WTC11 (cell line): ENCODE results near the gene FOXB2. TPM values are rescaled to one million over a fixed set of nuclear protein-coding genes. Genes with fewer than 3 reads are reported as not detected.

Source experiments
- CBFB ChIP-seq: sonication (generic); formaldehyde crosslinking; IDR thresholded peaks from 2 replicates; pipeline ENCODE4 v1.8.1; 2022; ENCODE audit warnings: mild to moderate bottlenecking, low read depth, missing genetic modification reagents
- FOXP1 ChIP-seq: sonication (generic); formaldehyde crosslinking; IDR thresholded peaks from 2 replicates; pipeline ENCODE4 v1.8.0; 2022; ENCODE audit warnings: missing genetic modification reagents, mild to moderate bottlenecking, moderate library complexity, borderline replicate concordance
- GABPB1 ChIP-seq: sonication (generic); formaldehyde crosslinking; IDR thresholded peaks from 2 replicates; pipeline ENCODE4 v1.8.1; 2023; ENCODE audit warnings: mild to moderate bottlenecking, missing genetic modification reagents
- GTF2I ChIP-seq: fragments of 250-450 bp; sonication (Bioruptor Pico); conservative IDR thresholded peaks from 2 replicates; pipeline ENCODE4 v1.4.0; 2021; ENCODE audit warnings: mild to moderate bottlenecking
- HMGA2 ChIP-seq: fragments of 250-450 bp; sonication (Bioruptor Pico); IDR thresholded peaks from 2 replicates; pipeline ENCODE4 v1.4.0; 2021; ENCODE audit warnings: mild to moderate bottlenecking, moderate library complexity
- IRF2 ChIP-seq: sonication (generic); formaldehyde crosslinking; IDR thresholded peaks from 2 replicates; pipeline ENCODE4 v1.8.0; 2022; ENCODE audit warnings: low read depth, missing genetic modification reagents, borderline replicate concordance
- NFE2L1 ChIP-seq: sonication (generic); formaldehyde crosslinking; IDR thresholded peaks from 2 replicates; pipeline ENCODE4 v1.8.1; 2023; ENCODE audit warnings: missing genetic modification reagents
- NR2C2 ChIP-seq: sonication (generic); formaldehyde crosslinking; IDR thresholded peaks from 2 replicates; pipeline ENCODE4 v1.8.0; 2022; ENCODE audit warnings: mild to moderate bottlenecking, missing genetic modification reagents
- RELA ChIP-seq: sonication (generic); formaldehyde crosslinking; IDR thresholded peaks from 2 replicates; pipeline ENCODE4 v1.8.1; 2022; ENCODE audit warnings: missing genetic modification reagents, mild to moderate bottlenecking, borderline replicate concordance
- SP1 ChIP-seq: sonication (generic); formaldehyde crosslinking; conservative IDR thresholded peaks from 2 replicates; pipeline ENCODE4 v1.8.1; 2022; ENCODE audit warnings: missing genetic modification reagents
- TCF7 ChIP-seq: sonication (generic); formaldehyde crosslinking; IDR thresholded peaks from 2 replicates; pipeline ENCODE4 v1.8.0; 2022; ENCODE audit warnings: mild to moderate bottlenecking, low read depth, missing genetic modification reagents, moderate library complexity
- TEAD1 ChIP-seq: sonication (generic); formaldehyde crosslinking; IDR thresholded peaks from 2 replicates; pipeline ENCODE4 v1.8.0; 2022; ENCODE audit warnings: mild to moderate bottlenecking, missing genetic modification reagents
- TEAD4 ChIP-seq: sonication (generic); formaldehyde crosslinking; IDR thresholded peaks from 2 replicates; pipeline ENCODE4 v1.8.0; 2022; ENCODE audit warnings: mild to moderate bottlenecking, missing genetic modification reagents
- ZNF138 ChIP-seq: sonication (generic); formaldehyde crosslinking; conservative IDR thresholded peaks from 2 replicates; pipeline ENCODE4 v1.8.1; 2022; ENCODE audit warnings: mild to moderate bottlenecking, moderate library complexity, missing genetic modification reagents
- ZNF317 ChIP-seq: sonication (generic); formaldehyde crosslinking; IDR thresholded peaks from 2 replicates; pipeline ENCODE4 v1.8.1; 2023; ENCODE audit warnings: low read depth, mild to moderate bottlenecking, moderate library complexity, missing genetic modification reagents, borderline replicate concordance
- ZNF416 ChIP-seq: fragments of 250-450 bp; sonication (Bioruptor Pico); IDR thresholded peaks from 2 replicates; pipeline ENCODE4 v1.9.0; 2021; ENCODE audit warnings: mild to moderate bottlenecking, inconsistent platforms
- total RNA-seq: library from RNA; stranded (reverse); gene quantifications from 3 replicates; pipeline ENCODE4 v1.2.3, GENCODE V29; 2021
- TF ChIP-seq, protein P1 (sequence below): fragments of 250-450 bp; sonication (Bioruptor Pico); IDR thresholded peaks from 2 replicates; pipeline ENCODE4 v1.9.0; 2021; ENCODE audit warnings: moderate library complexity, mild to moderate bottlenecking, inconsistent platforms, borderline replicate concordance
- TF ChIP-seq, protein P2 (sequence below): sonication (generic); formaldehyde crosslinking; IDR thresholded peaks from 2 replicates; pipeline ENCODE4 v1.8.0; 2022; ENCODE audit warnings: mild to moderate bottlenecking, missing genetic modification reagents
- TF ChIP-seq, protein P3 (sequence below): sonication (generic); formaldehyde crosslinking; IDR thresholded peaks from 2 replicates; pipeline ENCODE4 v1.8.0; 2023; ENCODE audit warnings: missing genetic modification reagents, mild to moderate bottlenecking, borderline replicate concordance
- TF ChIP-seq, protein P4 (sequence below): sonication (generic); formaldehyde crosslinking; IDR thresholded peaks from 2 replicates; pipeline ENCODE4 v1.8.1; 2022; ENCODE audit warnings: mild to moderate bottlenecking, moderate library complexity, missing genetic modification reagents
- TF ChIP-seq, protein P5 (sequence below): sonication (generic); formaldehyde crosslinking; conservative IDR thresholded peaks from 2 replicates; pipeline ENCODE4 v1.8.1; 2022; ENCODE audit warnings: mild to moderate bottlenecking, missing genetic modification reagents
- TF ChIP-seq, protein P6 (sequence below): sonication (generic); formaldehyde crosslinking; IDR thresholded peaks from 2 replicates; pipeline ENCODE4 v1.8.0; 2022; ENCODE audit warnings: mild to moderate bottlenecking, missing genetic modification reagents
- TF ChIP-seq, protein P7 (sequence below): fragments of 200-600 bp; IDR thresholded peaks from 2 replicates; pipeline ENCODE4 v1.8.0; 2022; ENCODE audit warnings: antibody characterized with exemption
- TF ChIP-seq, protein P8 (sequence below): sonication (generic); formaldehyde crosslinking; IDR thresholded peaks from 2 replicates; pipeline ENCODE4 v1.8.1; 2023; ENCODE audit warnings: mild to moderate bottlenecking, moderate library complexity, missing genetic modification reagents
- TF ChIP-seq, protein P9 (sequence below): sonication (generic); formaldehyde crosslinking; IDR thresholded peaks from 2 replicates; pipeline ENCODE4 v1.8.0; 2022; ENCODE audit warnings: mild to moderate bottlenecking, missing genetic modification reagents

Gene FOXB2
- total RNA-seq, 1 experiment from 2014 or later: 0.22 TPM

DNA sequence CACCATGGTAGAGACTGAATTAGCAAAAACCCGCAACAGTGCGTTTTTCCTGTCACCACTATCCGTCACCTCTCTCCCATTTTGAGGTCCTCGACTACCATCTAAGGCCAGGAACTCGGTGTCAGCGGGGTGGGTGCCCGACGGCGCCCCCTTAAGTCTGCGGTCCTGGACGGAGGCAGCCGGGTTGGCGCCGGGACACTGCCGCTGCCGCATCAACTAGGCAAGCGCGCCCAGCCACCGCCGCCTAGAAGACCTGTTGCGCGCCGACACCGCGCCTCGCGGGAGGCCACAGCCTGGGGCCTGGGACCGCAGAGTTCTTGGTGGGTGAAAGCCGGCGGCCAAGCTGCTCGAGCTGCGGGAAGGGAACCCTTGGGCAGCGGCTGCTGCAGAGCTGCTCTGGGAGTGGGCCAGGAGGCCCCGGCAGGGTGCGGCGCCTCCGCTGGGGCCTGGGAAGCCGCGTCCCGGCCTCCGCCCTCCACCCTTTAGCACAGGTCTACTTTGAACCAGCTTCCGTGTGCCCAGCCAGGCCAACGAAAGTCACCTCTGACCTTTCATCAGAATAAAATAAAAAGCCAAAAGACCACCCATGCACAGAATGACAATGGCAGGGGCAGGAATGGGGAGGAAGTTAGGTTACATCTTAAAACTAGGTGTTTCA, 3.5 kb downstream of the FOXB2 start (continued):
- TF ChIP-seq, protein P1, sequence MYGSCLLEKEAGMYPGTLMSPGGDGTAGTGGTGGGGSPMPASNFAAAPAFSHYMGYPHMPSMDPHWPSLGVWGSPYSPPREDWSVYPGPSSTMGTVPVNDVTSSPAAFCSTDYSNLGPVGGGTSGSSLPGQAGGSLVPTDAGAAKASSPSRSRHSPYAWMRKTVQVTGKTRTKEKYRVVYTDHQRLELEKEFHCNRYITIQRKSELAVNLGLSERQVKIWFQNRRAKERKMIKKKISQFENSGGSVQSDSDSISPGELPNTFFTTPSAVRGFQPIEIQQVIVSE: no peak
- TF ChIP-seq HMGA2: no peak
- TF ChIP-seq, protein P2, sequence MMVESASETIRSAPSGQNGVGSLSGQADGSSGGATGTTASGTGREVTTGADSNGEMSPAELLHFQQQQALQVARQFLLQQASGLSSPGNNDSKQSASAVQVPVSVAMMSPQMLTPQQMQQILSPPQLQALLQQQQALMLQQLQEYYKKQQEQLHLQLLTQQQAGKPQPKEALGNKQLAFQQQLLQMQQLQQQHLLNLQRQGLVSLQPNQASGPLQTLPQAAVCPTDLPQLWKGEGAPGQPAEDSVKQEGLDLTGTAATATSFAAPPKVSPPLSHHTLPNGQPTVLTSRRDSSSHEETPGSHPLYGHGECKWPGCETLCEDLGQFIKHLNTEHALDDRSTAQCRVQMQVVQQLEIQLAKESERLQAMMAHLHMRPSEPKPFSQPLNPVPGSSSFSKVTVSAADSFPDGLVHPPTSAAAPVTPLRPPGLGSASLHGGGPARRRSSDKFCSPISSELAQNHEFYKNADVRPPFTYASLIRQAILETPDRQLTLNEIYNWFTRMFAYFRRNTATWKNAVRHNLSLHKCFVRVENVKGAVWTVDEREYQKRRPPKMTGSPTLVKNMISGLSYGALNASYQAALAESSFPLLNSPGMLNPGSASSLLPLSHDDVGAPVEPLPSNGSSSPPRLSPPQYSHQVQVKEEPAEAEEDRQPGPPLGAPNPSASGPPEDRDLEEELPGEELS: 0 out of 2 replicates have a peak, but pooled peaks have one; percentile 32
- no peak for TF ChIP-seq NR2C2 (CRISPR knock-in tag)
- TF ChIP-seq, protein P3, sequence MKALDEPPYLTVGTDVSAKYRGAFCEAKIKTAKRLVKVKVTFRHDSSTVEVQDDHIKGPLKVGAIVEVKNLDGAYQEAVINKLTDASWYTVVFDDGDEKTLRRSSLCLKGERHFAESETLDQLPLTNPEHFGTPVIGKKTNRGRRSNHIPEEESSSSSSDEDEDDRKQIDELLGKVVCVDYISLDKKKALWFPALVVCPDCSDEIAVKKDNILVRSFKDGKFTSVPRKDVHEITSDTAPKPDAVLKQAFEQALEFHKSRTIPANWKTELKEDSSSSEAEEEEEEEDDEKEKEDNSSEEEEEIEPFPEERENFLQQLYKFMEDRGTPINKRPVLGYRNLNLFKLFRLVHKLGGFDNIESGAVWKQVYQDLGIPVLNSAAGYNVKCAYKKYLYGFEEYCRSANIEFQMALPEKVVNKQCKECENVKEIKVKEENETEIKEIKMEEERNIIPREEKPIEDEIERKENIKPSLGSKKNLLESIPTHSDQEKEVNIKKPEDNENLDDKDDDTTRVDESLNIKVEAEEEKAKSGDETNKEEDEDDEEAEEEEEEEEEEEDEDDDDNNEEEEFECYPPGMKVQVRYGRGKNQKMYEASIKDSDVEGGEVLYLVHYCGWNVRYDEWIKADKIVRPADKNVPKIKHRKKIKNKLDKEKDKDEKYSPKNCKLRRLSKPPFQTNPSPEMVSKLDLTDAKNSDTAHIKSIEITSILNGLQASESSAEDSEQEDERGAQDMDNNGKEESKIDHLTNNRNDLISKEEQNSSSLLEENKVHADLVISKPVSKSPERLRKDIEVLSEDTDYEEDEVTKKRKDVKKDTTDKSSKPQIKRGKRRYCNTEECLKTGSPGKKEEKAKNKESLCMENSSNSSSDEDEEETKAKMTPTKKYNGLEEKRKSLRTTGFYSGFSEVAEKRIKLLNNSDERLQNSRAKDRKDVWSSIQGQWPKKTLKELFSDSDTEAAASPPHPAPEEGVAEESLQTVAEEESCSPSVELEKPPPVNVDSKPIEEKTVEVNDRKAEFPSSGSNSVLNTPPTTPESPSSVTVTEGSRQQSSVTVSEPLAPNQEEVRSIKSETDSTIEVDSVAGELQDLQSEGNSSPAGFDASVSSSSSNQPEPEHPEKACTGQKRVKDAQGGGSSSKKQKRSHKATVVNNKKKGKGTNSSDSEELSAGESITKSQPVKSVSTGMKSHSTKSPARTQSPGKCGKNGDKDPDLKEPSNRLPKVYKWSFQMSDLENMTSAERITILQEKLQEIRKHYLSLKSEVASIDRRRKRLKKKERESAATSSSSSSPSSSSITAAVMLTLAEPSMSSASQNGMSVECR (CRISPR knock-in tag): 0 out of 2 replicates have a peak, but pooled peaks have one; percentile 34
- TF ChIP-seq RELA: no peak
- TF ChIP-seq, protein P4, sequence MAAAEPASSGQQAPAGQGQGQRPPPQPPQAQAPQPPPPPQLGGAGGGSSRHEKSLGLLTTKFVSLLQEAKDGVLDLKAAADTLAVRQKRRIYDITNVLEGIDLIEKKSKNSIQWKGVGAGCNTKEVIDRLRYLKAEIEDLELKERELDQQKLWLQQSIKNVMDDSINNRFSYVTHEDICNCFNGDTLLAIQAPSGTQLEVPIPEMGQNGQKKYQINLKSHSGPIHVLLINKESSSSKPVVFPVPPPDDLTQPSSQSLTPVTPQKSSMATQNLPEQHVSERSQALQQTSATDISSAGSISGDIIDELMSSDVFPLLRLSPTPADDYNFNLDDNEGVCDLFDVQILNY (CRISPR knock-in tag): peak; percentile 48; the same call in 1 of the 2 replicates
- TF ChIP-seq, protein P5, sequence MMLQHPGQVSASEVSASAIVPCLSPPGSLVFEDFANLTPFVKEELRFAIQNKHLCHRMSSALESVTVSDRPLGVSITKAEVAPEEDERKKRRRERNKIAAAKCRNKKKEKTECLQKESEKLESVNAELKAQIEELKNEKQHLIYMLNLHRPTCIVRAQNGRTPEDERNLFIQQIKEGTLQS (CRISPR knock-in tag): no peak
- TF ChIP-seq SP1: no peak
- no peak for TF ChIP-seq IRF2 (CRISPR knock-in tag)
- TF ChIP-seq, protein P6, sequence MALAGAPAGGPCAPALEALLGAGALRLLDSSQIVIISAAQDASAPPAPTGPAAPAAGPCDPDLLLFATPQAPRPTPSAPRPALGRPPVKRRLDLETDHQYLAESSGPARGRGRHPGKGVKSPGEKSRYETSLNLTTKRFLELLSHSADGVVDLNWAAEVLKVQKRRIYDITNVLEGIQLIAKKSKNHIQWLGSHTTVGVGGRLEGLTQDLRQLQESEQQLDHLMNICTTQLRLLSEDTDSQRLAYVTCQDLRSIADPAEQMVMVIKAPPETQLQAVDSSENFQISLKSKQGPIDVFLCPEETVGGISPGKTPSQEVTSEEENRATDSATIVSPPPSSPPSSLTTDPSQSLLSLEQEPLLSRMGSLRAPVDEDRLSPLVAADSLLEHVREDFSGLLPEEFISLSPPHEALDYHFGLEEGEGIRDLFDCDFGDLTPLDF (CRISPR knock-in tag): no peak
- TF ChIP-seq ZNF416 (CRISPR knock-in tag): 0 out of 2 replicates have a peak, but pooled peaks have one; percentile 29
- TF ChIP-seq, protein P7, sequence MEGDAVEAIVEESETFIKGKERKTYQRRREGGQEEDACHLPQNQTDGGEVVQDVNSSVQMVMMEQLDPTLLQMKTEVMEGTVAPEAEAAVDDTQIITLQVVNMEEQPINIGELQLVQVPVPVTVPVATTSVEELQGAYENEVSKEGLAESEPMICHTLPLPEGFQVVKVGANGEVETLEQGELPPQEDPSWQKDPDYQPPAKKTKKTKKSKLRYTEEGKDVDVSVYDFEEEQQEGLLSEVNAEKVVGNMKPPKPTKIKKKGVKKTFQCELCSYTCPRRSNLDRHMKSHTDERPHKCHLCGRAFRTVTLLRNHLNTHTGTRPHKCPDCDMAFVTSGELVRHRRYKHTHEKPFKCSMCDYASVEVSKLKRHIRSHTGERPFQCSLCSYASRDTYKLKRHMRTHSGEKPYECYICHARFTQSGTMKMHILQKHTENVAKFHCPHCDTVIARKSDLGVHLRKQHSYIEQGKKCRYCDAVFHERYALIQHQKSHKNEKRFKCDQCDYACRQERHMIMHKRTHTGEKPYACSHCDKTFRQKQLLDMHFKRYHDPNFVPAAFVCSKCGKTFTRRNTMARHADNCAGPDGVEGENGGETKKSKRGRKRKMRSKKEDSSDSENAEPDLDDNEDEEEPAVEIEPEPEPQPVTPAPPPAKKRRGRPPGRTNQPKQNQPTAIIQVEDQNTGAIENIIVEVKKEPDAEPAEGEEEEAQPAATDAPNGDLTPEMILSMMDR: no peak
- TF ChIP-seq, protein P8, sequence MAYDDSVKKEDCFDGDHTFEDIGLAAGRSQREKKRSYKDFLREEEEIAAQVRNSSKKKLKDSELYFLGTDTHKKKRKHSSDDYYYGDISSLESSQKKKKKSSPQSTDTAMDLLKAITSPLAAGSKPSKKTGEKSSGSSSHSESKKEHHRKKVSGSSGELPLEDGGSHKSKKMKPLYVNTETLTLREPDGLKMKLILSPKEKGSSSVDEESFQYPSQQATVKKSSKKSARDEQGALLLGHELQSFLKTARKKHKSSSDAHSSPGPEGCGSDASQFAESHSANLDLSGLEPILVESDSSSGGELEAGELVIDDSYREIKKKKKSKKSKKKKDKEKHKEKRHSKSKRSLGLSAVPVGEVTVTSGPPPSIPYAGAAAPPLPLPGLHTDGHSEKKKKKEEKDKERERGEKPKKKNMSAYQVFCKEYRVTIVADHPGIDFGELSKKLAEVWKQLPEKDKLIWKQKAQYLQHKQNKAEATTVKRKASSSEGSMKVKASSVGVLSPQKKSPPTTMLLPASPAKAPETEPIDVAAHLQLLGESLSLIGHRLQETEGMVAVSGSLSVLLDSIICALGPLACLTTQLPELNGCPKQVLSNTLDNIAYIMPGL: peak; percentile 67; the same call in 1 of the 2 replicates
- no peak for TF ChIP-seq TEAD4 (CRISPR knock-in tag)
- TF ChIP-seq GTF2I: no peak
- no peak for TF ChIP-seq NFE2L1
- no peak for TF ChIP-seq CBFB (CRISPR knock-in tag)
- no peak; the same call in 1 of the 2 replicates for TF ChIP-seq FOXP1 (CRISPR knock-in tag)
- TF ChIP-seq GABPB1 (CRISPR knock-in tag): no peak
- TF ChIP-seq, protein P9, sequence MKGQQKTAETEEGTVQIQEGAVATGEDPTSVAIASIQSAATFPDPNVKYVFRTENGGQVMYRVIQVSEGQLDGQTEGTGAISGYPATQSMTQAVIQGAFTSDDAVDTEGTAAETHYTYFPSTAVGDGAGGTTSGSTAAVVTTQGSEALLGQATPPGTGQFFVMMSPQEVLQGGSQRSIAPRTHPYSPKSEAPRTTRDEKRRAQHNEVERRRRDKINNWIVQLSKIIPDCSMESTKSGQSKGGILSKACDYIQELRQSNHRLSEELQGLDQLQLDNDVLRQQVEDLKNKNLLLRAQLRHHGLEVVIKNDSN: no peak
- TF ChIP-seq TEAD1: no peak
- TF ChIP-seq ZNF138 (CRISPR knock-in tag): no peak
- TF ChIP-seq ZNF317 (CRISPR knock-in tag): no peak
- no peak for TF ChIP-seq TCF7 (CRISPR knock-in tag)
